T-helper 2 cell treated with Interferon-gamma antibody and Interleukin-4, amounts not matched to agents 5 μg/mL and 100 μg/mL, for 36 hours (primary cell): ENCODE data around the gene UBE2Z.

Source experiments
- DNase-seq: peaks from one replicate; pipeline ENCODE4 v3.0.0; 2021; ENCODE audit warnings: low spot score
- H3K27ac Mint-ChIP-seq: one replicate; pipeline ENCODE4 v1.8.0; 2021; ENCODE audit warnings: mild to moderate bottlenecking, mixed read lengths
- H3K27me3 Mint-ChIP-seq: one replicate; pipeline ENCODE4 v1.8.0; 2021; ENCODE audit warnings: low read depth, mixed read lengths
- H3K36me3 Mint-ChIP-seq: one replicate; pipeline ENCODE4 v1.8.0; 2021; ENCODE audit warnings: low read depth, mixed read lengths
- H3K4me1 Mint-ChIP-seq: one replicate; pipeline ENCODE4 v1.8.0; 2021; ENCODE audit warnings: low read depth, mixed read lengths
- H3K4me3 Mint-ChIP-seq: one replicate; pipeline ENCODE4 v1.8.0; 2022; ENCODE audit warnings: mild to moderate bottlenecking, moderate library complexity, mixed read lengths
- H3K9me3 Mint-ChIP-seq: one replicate; pipeline ENCODE4 v1.8.0; 2021; ENCODE audit warnings: mixed read lengths

The UBE2Z gene

DNA sequence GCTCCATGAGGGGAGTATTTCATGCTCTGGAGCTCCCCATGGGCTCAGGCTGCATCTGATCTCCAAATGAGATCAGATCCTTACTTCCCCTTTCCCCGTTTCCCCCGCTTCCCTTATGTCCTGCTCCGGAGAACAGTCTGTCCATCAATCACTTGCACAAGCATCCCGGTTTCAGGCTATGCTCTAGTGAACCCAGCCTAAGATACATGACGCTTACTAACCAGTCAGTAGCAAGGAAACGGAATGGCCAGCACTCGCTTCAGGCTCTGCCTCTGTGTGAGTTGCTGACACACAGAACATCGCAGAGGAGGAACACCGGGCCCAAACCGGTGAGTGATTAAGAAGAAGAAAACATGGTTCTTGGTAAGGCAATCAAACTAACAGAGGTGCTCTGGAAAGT, 25.0 kb upstream of the UBE2Z start:
- H3K9me3 Mint-ChIP-seq = no peaks in the 10 kb centered on the region
- H3K4me1 Mint-ChIP-seq = peaks cover 2% of the 10 kb centered on the region
- no peak overlapping the region for H3K4me3 Mint-ChIP-seq
- H3K27me3 Mint-ChIP-seq = no peaks in the 10 kb centered on the region
- H3K36me3 Mint-ChIP-seq = no peaks in the 10 kb centered on the region
- no peak for DNase-seq
- no peak overlapping the region for H3K27ac Mint-ChIP-seq

DNA sequence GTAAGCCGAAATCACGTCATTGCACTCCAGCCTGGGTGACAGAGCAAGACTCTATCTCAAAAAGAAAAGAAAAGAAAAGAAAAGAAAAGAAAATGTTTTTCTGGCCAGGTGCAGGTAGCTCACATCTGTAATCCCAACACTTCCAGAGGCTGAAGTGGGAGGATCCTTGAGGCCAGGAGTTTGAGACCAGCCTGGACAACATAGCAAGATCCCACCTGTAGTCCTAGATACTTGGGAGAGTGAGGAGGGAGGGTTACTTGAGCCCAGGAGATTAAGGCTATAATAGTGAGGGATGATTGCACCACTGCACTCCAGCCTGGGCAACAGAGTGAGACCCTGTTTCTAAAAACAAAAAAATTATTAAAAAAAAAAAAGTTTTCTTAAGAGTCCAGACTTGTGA, 18.1 kb upstream of the UBE2Z start:
- H3K27ac Mint-ChIP-seq = no peak overlapping the region
- peaks cover 14% of the 10 kb centered on the region for H3K4me1 Mint-ChIP-seq
- H3K36me3 Mint-ChIP-seq = peaks cover 8% of the 10 kb centered on the region
- H3K4me3 Mint-ChIP-seq = no peak overlapping the region
- no peaks in the 10 kb centered on the region for H3K9me3 Mint-ChIP-seq
- H3K27me3 Mint-ChIP-seq = no peaks in the 10 kb centered on the region
- no peak for DNase-seq

DNA sequence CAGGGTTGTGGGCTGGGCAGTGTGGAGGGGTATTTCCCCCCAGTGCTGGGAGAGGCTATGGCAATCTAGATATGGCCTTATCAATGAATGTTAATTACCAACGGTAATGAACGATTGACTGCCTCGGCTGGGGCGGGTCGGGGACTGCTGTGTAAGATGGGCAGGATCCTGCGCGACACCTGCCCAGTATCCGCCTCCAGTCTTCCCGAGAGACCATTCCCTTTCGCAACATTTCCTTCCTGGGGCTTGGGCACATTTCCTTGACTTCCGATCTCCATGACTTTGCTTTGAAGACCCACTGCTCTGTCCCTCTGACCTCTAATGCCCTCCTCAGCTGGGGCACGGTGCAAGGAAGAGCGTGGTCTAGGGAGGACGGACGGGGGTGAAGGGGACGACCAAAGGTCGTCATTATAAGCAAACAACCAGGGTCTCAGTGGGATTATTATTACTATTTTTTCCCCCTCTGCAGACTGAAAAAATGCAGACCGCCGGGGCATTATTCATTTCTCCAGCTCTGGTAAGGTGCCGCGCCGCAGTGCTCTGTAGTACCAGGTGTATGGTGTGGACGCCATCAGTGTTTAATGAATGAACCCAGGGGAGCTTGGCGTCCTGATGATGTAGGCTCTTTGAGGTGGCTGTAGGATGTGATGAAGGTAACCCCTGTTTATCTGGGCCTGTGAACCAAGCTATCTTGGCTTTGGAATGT, 15.1 kb upstream of the UBE2Z start:
- Mint-ChIP-seq H3K27ac (peak overlapping the region; percentile 96), H3K4me3 (peak overlapping the region; percentile 98), H3K36me3 (peaks cover 19% of the 10 kb centered on the region), H3K9me3 (no peaks in the 10 kb centered on the region), H3K4me1 (peaks cover 16% of the 10 kb centered on the region), H3K27me3 (no peaks in the 10 kb centered on the region)
- DNase-seq = no peak

DNA sequence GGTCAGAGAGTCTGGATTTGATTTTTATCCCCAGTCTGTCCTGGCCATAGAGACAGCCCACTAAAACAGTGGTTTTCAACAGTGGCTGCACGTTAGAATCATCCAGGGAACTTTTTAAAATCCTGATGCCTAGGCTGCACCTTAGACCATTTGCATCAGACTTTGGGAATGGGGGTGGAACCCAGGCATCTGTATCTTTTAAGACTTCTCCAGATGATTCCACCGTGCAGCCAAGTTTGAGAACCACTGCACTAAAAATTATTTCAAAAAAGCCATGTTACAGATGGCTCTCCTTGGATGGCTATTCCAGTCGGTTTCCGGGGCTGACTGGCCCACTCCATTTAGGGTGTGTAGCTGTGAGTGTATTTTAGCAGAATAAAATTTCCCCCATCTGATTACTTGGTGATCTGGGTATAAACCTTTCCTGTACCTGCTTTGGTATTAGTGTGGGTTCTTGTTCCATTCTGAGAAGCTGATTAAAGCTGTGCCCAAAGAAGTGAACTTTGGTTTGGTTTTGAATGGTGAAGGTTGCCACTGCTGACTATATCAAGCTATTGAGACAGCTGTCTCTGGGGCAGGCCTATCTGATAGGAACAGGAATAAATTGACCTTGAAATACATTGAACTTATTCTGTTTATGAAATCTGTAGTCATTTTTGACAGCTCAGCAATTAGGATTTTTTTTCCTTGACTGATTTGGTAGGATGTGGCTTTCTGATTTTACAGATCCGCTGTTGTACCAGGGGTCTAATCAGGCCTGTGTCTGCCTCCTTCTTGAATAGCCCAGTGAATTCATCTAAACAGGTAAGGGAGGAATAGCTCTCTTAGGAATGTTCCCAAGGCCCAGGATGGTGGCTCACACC, 14.3 kb upstream of the UBE2Z start:
- peak overlapping the region; percentile 98 for H3K4me3 Mint-ChIP-seq
- no peaks in the 10 kb centered on the region for H3K9me3 Mint-ChIP-seq
- peaks cover 19% of the 10 kb centered on the region for H3K36me3 Mint-ChIP-seq
- H3K27me3 Mint-ChIP-seq = no peaks in the 10 kb centered on the region
- H3K4me1 Mint-ChIP-seq = peaks cover 16% of the 10 kb centered on the region
- DNase-seq = no peak
- no peak overlapping the region for H3K27ac Mint-ChIP-seq

DNA sequence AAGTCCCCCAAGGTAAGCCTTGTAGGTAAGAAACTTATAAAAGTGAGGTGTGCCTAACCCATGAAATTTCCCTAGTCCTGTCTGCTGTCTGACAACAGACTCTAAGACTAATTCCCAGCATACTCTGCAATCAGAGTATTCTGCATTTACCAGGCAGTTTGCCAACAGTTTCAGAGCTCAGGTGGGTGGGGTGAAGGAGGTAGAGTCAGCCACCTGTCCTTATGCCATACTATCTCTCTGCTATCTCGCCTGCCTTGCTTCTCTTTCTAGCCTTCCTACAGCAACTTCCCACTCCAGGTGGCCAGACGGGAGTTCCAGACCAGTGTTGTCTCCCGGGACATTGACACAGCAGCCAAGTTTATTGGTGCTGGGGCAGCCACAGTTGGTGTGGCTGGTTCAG, 13.3 kb upstream of the UBE2Z start:
- DNase-seq = no peak
- no peaks in the 10 kb centered on the region for H3K9me3 Mint-ChIP-seq
- peaks cover 16% of the 10 kb centered on the region for H3K4me1 Mint-ChIP-seq
- H3K27me3 Mint-ChIP-seq = no peaks in the 10 kb centered on the region
- no peak overlapping the region for H3K4me3 Mint-ChIP-seq
- H3K36me3 Mint-ChIP-seq = peaks cover 19% of the 10 kb centered on the region
- no peak overlapping the region for H3K27ac Mint-ChIP-seq

DNA sequence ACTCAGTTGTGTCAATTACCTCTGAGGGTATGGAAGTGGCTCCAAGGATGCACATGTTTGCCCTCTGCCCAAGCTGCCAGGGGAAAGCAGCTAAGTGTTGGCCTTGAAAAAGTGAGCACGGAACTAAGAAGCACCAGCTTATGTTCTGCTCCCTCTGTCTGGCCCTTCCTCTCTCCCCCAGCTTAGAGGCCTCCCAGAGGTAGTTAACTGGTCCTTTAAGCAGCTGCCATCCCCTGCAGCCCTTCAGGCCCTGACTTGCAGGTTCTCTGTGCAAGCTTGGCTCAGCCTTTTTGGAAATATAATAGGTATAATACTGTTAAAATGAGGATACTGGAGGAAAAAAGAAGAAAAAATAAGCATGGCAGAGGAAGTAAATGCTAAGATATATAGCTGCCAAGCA, 7.0 kb upstream of the UBE2Z start:
- DNase-seq = no peak
- Mint-ChIP-seq H3K4me3 (no peak overlapping the region), H3K4me1 (peaks cover 2% of the 10 kb centered on the region), H3K36me3 (peaks cover 4% of the 10 kb centered on the region), H3K9me3 (no peaks in the 10 kb centered on the region), H3K27me3 (no peaks in the 10 kb centered on the region), H3K27ac (no peak overlapping the region)

GRCh38 chr17:48903401-48903800, 4.8 kb upstream of the UBE2Z start:
- DNase-seq = no peak
- no peak overlapping the region for H3K27ac Mint-ChIP-seq
- H3K4me3 Mint-ChIP-seq = no peak overlapping the region
- no peaks in the 10 kb centered on the region for H3K27me3 Mint-ChIP-seq
- peaks cover 6% of the 10 kb centered on the region for H3K4me1 Mint-ChIP-seq
- no peaks in the 10 kb centered on the region for H3K36me3 Mint-ChIP-seq
- H3K9me3 Mint-ChIP-seq = no peaks in the 10 kb centered on the region

DNA sequence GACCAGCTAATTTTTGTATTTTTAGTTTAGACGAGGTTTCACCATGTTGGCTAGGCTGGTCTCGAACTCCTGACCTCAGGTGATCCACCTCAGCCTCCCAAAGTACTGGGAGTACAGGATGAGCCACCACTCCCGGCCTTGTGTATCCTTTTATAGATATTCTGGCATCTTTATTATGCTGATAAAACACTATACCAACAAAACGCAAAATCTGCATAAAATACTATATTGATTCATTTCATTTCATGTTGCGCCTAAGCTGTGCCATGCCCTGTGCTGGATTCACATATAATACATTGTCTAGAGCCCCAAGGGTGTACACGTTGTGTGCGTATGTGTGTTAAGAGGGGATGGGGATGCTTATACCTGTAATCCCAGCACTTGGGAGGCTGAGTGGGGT, 3.8 kb upstream of the UBE2Z start:
- H3K4me3 Mint-ChIP-seq = no peak overlapping the region
- no peak for DNase-seq
- H3K4me1 Mint-ChIP-seq = peaks cover 9% of the 10 kb centered on the region
- H3K9me3 Mint-ChIP-seq = no peaks in the 10 kb centered on the region
- no peaks in the 10 kb centered on the region for H3K27me3 Mint-ChIP-seq
- H3K27ac Mint-ChIP-seq = no peak overlapping the region
- peaks cover 2% of the 10 kb centered on the region for H3K36me3 Mint-ChIP-seq

DNA sequence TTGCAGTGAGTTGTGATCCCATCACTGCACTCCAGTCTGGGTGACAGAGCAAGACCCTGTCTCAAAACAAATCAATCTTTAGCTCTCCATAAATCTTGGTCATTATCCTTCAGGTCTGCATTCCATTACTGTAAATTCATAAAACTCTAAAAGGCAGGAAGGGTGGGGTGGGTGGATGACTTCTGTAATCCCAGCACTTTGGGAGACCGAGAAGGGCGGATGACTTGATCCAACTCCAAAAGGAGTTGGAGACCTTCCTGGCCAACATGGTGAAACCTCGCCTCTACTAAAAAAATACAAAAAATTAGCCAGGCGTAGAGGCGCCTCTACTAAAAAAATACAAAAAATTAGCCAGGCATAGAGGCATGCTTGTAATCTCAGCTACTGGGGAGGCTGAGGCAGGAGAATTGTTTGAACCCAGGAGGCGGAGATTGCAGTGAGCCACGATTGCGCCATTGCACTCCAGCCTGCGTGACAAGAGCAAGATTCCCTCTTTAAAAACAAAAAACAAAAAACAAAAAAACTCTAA, 2.2 kb upstream of the UBE2Z start:
- H3K9me3 Mint-ChIP-seq = no peaks in the 10 kb centered on the region
- no peak overlapping the region for H3K4me3 Mint-ChIP-seq
- H3K4me1 Mint-ChIP-seq = peaks cover 24% of the 10 kb centered on the region
- H3K27ac Mint-ChIP-seq = no peak overlapping the region
- no peaks in the 10 kb centered on the region for H3K27me3 Mint-ChIP-seq
- DNase-seq = no peak
- peaks cover 15% of the 10 kb centered on the region for H3K36me3 Mint-ChIP-seq

GRCh38 chr17:48907713-48908046, 527 bp upstream of the UBE2Z start:
- Mint-ChIP-seq H3K4me1 (peaks cover 37% of the 10 kb centered on the region), H3K9me3 (no peaks in the 10 kb centered on the region), H3K36me3 (peaks cover 29% of the 10 kb centered on the region), H3K4me3 (peak overlapping the region; percentile 94), H3K27me3 (no peaks in the 10 kb centered on the region), H3K27ac (peak overlapping the region; percentile 97)
- DNase-seq = no peak

DNA sequence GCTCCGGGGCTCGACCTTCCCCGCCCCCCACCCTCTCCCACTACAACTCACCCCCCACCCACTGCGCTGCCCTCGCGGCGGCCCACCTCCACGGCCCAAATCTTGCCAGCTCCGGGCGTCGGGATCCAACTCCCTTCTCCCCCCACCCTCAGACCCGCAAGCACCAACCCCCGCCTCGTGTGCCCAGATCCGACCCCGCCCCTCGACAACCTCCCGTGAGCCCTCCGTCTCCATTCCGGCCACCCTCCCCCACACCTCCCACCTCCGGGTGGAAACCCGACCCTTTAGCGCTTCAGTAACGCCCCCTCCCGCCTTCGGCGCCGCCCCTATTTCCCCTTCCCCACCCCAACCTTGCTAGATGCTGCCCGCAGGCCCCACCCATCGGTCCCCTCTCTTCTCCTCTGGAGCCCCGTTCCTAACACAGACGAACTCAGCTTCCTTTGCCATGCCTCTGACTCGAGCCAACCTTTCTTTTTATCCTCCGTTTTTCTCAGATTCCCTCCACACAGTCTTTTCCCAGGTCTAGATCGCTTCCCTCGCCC, 717 bp downstream of the UBE2Z start:
- Mint-ChIP-seq H3K27ac (peak overlapping the region; percentile 97), H3K4me3 (peak overlapping the region; percentile 99), H3K9me3 (no peaks in the 10 kb centered on the region), H3K27me3 (no peaks in the 10 kb centered on the region), H3K4me1 (peaks cover 43% of the 10 kb centered on the region), H3K36me3 (peaks cover 38% of the 10 kb centered on the region)
- peak; percentile 70 for DNase-seq

DNA sequence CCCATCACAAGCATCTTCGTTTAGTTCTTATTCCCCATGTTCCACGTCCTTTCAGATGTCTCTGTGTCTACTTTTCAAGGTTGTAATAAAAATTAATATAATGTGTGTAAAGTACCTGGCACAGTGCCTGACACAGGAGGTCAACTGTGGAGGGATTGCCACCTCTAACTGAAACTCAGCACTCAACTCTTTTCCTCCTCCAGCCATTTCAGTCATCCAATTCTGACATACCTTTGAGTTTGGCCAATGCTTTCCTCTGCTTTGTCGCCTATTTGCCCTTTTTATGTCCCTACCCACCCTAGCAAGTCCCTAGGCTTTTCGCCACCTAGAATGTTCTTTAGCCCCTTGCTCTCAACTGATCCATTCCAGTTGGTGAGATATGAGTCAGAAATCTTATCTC, 1.6 kb downstream of the UBE2Z start:
- Mint-ChIP-seq H3K36me3 (peaks cover 46% of the 10 kb centered on the region), H3K9me3 (no peaks in the 10 kb centered on the region)

GRCh38 chr17:48910370-48910769, 2.2 kb downstream of the UBE2Z start:
- H3K36me3 Mint-ChIP-seq = peaks cover 46% of the 10 kb centered on the region
- no peaks in the 10 kb centered on the region for H3K27me3 Mint-ChIP-seq
- H3K27ac Mint-ChIP-seq = peak overlapping the region; percentile 21
- no peaks in the 10 kb centered on the region for H3K9me3 Mint-ChIP-seq
- H3K4me1 Mint-ChIP-seq = peaks cover 54% of the 10 kb centered on the region
- DNase-seq = no peak
- peak overlapping the region; percentile 99 for H3K4me3 Mint-ChIP-seq

More for the DNA sequence above, 1.6 kb downstream of the UBE2Z start:
- Mint-ChIP-seq H3K27me3 (no peaks in the 10 kb centered on the region), H3K27ac (peak overlapping the region; percentile 97), H3K4me3 (peak overlapping the region; percentile 99), H3K4me1 (peaks cover 50% of the 10 kb centered on the region)
- DNase-seq = no peak

DNA sequence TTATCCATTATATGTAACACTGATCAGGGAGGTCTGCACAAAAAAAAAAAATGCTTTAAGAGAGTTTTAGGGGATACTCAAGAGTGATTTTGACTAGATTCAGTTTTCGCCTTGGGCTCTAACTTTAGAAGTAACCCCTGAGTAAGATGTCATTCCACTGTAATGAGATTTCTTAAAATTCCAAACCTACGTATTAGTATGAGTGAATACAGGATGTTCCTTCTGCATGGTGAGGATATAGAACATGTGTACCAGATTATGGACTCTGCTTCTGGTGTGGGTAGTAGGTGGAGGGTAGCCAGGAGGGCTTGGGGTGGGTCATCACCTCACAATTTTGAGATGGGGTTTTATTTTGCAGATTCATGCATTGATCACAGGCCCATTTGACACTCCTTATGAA, 4.3 kb downstream of the UBE2Z start:
- Mint-ChIP-seq H3K27ac (peak overlapping the region; percentile 11), H3K4me1 (peaks cover 60% of the 10 kb centered on the region), H3K9me3 (no peaks in the 10 kb centered on the region), H3K27me3 (no peaks in the 10 kb centered on the region), H3K36me3 (peaks cover 58% of the 10 kb centered on the region), H3K4me3 (no peak overlapping the region)
- no peak for DNase-seq
